Renal cortex interstitium (tissue), 11 donors: ENCODE measurements around the gene TTYH3. TPM values are rescaled to one million over a fixed set of nuclear protein-coding genes. Genes with fewer than 3 reads are reported as not detected.

Experiments used
- DNase-seq, 11 donors: peaks; one replicate each; pipeline ENCODE4 v3.0.0-alpha.2; 2013; ENCODE audit warnings: low read depth in 9 of 11, low spot score in 4 of 11; ENCODE audit errors: extremely low read depth in 1 of 11
- polyA plus RNA-seq, 3 donors: library from polyadenylated mRNA; unstranded; fragments of 120-200 nt; gene quantifications; one replicate each; pipeline ENCODE4 v1.2.1, GENCODE V29; 2013; ENCODE audit not compliant: insufficient read length in 3 of 3

The TTYH3 gene
- polyA plus RNA-seq, 3 donors, result 79.0 to 142 (median 131) TPM

DNA sequence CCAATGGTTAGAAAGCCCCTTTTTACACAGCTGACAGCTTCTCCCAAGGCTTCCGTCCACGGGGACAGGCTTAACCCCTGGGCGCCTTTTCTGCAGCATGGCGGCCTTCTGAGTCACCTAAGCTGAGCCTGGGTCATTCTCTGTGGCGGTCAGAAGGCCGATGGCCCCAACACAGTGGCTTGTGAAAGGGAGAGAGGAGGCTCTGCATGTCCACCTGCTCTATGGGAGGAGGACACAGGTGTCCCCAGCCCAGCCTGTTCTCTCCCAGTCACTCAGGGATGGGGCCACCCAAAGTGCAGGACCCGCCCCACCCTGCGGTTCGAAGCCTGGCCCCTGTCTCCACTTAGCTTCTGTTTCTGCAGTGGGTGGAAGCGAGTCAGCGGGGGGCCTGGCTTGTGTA is 20.4 kb upstream of the TTYH3 start:
- DNase-seq, result no peak

DNA sequence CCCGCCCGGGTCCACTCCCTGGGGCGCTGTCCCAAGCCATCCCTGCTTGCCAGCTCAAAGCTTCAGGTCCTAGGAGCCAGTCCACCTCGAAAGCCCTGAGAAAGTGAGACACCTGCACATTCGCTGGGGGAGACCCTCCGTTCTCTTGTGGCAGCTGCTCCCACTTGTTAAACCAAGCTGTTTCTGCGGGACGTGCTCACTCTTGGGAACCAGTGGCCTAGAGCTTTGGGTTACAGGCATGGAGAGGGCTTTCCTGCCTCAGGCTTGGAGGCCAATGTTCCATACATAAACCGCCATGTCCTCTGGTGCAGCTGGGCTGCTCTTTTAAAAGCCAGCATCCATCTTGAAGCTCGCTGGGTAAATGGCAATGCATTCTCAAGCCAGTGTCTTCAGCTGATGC is 19.9 kb upstream of the TTYH3 start:
- DNase-seq, result no peak

DNA sequence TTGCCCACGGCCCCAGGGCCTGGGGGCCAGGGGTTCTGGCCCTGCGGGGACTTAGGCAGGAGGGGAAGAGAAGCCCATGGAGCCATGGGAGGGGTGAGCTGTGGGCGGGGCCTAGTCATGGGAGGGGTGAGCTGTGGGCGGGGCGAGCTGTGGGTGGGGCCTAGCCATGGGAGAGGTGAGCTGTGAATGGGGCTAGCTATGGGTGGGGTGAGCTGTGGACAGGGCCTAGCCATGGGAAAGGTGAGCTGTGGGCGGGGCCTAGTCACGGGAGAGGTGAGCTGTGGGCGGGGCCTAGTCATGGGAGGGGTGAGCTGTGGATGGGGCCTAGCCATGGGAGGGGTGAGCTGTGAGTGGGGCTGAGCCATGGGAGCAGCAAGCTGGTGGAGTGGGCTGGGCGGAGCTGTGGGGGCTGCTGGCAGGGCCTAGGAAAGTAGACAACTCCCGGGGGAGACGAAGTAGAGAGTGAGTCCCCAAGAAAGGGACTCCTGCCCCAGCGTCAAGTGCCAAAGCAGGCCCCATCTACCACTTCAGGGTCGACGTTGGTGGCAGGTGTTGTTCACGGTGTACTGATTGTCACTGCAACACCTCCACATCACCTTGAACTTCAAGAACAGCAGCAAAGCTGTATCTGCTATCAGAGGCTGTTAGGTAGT is 19.2 kb upstream of the TTYH3 start:
- no peak for DNase-seq

DNA sequence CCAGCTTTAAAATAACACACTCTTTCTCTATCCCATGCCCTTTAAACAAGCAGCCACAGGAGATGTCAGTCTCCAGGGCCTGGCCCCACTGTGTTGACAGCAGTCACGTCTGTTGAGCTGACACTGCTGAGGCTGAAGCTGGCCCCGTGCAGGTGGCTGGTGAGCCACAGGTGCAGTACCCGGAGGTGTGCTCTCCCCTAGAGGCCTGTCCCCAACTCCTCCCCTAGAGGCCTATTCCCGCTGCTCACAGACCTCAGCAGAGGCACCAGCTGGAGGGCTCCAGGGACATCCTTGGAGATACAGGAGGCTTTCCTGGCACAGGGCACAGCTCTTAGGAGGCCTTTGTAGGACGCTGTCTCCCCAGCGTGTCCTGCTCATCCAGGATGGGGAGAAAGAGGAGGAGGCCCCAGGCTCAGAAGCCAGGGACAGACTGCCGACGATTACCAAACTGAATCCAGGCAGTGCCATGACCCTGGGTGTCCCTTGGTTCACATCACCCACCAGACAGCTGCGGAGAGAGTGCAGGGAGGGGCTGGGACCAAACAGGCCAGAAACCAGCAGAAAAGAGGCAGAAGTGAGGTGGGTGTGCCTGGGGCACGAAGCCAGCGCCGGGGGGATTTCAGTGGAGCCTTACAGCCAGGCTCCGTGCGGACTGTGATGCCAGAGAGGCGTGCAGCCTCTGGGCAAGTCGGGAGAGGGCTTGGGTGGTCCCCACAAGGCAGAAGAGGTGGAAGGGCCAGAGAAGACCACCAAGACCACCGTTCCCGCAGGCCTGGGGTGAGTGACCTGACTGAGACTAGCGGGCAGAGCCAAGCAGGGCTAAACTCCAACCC is 18.5 kb upstream of the TTYH3 start:
- no peak for DNase-seq

DNA sequence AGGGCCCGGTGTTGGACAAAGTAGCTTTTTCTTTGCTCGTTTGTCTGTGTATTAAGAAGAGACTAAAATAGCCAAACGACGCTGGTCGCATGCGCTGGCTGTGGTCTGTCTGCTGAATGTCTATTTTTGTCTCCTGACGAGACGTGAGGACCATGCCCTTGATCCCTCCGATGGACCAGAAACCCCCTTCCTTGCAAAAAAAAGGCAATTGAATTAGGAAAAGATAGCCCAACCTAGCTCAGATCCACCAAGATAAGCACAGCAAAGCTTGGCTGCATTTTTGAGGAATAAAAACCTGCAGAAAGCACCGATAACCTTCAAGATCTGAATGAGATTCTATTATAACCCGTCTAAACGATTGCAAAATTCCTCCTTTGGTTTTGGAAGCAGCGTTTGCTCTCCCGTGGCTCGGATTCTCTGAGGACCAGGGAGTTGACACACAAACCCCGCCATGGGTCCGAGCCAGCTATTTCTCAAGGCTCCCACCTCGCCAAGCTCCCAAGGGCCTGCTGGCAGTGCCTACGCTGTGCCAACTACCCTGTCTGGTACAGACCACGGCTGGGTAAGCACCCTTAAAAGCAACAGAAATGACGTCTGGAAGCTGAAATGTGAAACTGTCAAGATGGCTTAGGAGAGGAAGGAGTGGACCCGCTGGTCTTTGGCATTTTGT is 17.7 kb upstream of the TTYH3 start:
- no peak for DNase-seq

DNA sequence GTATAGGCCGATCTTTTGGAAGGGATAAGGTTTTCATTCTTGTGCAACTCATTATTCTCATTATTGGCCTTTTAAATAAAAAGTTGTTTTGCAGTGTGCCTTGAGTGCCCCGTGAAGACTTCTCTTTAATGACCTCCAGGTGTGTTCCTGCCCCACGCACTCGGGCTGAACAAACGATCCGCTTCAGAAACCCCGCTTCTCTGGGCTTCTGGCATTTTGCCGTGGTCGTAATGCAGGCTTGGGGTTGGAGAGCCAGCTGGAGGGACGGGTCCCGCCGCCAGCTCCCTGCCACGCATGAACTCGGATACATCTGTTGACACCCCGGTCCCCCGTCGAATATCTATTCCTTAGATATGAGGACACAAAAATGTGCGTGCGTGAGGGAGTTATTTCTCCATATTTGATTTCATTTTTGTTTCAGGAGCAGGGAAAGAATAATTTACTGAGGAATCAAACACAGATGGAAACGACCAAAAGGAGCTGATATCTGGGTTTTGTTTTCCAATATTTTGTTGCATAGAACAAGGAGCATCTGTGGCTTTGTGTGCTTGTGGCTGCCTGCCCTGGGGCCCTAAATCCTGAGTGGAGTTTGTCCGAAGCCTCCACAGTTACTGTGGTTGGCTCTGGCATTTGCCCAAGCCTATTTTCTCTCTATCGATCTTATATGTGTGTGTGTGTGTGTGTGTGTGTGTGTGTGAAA is 17.0 kb upstream of the TTYH3 start:
- DNase-seq, result no peak

DNA sequence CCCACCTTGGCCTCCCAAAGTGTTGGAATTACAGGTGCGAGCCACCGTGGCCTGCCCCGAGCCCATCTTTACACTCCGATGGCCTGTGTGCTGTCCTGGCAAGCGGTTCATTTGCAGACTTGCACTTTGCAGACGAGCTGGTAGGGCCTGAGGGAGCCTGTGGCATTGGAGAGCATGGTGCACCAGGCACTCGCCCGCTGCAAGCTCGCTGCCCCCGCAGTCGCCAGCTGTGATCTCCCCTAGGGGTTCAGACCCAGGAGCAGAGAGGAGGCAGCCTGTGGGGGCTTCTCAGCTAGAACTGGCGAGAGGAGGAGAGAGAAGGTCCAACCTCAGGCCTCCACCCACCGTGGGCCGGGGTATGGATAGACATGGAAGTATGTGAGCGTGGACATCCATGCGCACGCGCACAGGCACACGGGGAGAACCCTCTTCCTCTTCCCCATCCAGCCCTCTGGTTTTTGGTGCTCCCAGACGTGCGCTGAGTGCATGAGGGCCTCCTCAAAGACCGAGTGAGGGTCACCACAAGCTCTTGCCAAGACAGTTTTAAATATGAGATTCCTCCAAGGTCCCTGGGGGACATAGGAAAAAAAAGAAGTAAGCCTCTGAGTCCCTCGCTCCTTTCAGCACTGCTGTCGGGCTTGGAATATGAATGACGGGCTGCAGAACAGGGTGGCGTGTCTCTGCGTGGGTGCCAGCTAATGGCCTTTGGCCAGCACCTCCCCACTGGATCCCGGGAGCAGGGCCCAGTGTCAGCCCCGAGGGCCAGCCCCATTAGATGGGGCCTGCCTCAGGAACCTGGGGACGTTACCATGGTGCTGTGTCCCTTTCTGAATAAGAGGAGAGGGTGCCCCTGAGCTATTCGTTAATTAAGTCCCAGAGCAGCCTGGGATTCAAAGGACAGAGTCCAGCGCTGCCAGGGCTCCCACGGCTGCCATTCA is 15.1 kb upstream of the TTYH3 start:
- DNase-seq, result no peak

DNA sequence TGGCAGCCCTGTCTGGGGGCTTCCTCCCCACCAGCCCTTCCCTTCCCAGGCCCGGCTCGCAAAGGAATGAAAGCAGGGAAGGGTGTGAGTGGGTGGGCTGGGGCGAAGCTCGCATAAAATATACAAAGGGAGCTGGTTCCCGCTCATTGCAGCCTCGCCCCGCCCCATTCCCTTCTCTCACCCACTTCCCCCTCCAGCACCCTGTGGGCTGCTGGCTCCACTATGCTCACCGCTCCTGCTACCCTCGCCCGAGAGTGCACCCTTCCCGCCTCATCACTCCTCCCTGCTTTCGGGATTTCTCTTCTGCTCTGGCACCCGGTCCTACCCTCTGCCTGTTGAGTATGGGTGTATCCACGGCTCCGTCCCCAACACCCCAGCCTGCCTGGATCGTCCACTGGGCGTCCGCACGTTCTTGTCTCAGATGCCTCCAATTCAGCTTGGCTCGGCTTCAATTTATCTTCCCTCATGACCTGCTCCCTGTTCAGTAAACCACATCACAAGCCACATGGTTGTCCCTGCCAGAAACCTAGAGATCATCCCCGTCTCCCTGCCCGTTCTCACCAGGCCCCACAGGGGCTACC is 14.4 kb upstream of the TTYH3 start:
- no peak for DNase-seq

DNA sequence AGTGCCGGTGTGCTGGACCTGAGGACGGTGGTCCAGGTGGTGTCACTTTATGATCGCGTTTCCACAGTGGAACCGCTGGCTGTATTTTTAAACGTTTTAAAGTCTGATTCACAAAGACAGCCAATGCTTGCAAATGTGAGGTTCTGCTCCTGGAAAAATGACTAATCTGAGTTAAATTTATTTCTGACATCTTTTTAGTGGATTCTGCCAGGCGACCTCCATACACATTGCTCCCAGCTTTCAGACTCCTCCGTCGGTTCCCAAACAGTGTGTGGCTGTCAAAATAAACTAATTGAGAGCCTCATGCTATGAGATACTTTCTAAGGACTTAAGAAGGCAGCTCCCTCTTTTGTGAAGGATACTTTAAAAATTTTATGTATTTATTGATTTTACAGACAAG is 12.7 kb upstream of the TTYH3 start:
- DNase-seq, result no peak

DNA sequence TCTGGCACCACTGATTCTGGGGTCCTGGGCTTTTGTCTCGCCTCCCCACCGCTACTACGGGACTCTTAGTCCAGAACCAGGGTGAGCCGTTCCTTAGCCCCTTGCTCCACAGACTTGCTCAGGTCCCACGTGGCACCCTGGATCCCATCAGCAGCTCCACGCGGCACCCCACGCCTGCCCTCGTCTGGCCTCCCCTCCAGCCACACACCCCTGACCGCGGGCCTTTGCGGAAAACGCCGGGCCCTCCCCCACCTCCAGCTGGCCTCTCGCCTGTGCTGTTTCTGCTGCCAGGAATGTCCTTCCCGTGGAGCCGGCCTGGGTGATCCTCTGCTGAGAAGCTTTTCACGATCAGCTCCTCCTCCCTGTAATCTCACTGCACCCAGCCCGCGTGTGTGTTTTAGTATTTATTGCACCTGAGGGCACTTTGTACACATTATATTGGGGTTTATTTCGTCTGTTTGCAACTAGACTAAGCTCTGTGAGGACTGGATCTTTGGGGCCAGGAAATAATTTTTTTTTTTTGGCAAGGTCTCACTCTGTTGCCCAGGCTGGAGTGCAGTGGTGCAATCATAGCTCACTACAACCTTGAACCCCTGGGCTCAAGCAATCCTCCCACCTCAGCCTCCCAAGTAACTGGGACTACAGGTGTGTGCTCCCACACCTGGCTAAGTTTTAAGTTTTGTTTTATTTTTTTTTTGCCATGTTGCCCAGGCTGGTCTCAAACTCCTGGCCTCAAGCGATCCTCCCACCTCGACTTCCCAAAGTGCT is 10.5 kb upstream of the TTYH3 start:
- peak in 1 of 11 donors; percentile 63 for DNase-seq

DNA sequence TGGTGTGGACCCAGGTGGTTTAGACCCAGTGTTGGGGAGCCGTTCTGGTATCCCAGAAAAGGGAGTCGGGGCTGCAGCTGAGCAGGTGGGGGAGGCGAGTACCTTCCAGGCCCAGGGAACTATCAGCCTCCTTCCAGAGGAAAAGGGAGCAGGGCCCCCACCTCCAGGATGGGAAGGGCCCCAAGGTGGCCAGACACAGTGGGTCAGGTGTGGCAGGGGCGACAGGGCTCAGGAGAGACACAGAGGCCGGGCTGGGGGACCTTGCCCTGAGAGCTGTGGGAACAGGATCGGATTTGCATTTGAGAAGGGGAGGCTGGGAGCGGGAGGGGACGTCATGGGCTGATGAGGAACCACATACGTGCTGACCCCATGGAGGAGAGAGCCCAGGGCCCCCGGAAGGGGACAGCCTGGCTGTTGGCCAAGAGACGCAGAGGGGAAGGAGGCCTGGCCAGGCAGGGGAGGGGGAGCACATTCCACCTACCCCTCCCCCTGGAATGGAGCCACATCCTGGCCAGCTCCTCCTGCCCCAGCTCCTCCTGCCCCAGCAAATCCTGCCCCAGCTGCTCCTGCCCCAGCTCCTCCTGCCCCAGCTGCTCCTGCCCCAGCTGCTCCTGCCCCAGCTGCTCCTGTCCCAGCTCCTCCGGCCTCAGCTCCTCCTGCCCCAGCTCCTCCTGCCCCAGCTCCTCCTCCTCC is 9.7 kb upstream of the TTYH3 start:
- peak; percentile 87 to 97 (median 95) for DNase-seq

DNA sequence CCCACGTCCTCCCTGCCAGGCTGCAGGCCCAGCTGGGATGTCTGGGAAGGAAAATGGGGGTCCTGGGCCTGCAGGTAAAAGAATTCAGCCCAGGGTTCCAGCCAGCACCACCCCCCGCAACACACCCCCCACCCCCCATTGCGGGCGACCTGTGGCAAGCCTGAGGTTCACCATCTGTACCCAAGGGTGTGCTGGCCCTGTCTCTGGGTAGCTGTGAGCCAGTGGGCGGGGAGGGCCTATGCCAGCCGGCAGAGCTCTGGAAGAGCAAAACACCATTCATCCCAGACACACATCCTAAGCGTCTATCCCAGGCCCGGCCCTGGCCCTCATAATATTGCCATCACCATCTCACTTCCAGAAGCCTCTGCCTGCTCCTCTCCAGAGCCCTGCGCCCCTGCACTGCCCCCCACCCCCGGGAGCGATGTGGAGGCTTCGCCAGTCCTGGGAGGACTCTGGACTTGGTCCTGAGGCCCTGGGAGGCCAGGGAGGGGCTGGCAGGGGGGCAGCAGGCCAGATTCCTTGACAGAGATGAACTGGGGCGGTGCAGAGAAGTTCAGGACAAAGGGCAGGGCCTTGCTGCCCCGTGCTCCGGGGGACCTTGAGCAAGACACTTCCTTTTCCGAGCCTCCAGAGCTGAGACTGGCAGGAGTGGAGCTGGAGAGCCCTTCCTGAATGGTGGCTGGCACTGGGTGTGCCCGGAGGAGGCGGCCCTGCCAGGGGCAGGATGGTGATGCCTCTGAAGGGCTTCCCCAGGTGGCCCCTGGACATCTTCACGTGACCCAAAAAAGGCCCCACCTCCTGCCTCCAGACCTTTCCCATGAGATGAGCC is 8.7 kb upstream of the TTYH3 start:
- DNase-seq, result no peak

DNA sequence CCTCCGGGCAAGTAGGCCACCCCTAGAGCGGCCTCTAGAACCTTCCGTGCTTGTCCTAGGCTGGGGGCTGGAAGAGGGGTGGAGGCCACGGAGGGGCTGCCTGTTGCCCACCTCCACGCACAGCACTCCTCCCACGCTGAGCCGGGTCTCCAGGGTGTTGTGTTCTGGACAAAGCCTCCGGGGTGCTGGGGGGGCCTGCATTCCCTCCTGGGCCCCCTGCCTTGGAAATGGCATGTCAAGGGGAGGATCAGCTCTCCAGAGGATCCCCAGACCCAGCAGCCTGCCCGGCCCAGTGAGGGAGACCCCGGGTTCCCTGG is 8.1 kb upstream of the TTYH3 start:
- DNase-seq, result no peak

DNA sequence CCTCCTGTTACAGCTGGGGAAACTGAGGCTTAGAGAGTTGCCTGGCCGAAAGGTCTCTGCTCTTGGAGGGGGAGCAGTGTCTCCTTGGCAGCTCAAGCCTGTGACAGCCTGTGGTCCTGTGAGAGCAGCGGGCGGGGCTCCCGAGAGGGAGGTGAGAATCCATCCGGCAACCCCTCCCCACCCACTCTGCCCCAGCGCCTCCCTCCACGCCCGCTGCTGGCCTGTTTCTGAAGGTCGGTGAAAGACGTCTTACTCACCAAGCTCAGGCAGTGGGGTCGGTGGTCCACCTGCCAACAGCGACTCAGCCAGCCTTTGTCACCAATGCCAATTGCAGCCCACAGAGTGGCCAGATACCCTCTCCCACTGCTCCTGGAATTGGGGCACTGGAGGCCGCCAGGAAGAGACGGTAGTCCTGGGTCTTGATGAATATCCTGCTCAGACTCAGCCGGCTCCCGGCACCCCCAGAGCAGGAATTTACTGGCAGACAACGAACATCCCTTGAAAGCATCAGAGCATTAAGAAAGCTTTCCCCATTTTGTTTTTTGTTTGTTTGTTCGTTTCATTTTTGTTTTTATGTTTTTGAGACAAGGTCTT is 7.4 kb upstream of the TTYH3 start:
- DNase-seq, result no peak

DNA sequence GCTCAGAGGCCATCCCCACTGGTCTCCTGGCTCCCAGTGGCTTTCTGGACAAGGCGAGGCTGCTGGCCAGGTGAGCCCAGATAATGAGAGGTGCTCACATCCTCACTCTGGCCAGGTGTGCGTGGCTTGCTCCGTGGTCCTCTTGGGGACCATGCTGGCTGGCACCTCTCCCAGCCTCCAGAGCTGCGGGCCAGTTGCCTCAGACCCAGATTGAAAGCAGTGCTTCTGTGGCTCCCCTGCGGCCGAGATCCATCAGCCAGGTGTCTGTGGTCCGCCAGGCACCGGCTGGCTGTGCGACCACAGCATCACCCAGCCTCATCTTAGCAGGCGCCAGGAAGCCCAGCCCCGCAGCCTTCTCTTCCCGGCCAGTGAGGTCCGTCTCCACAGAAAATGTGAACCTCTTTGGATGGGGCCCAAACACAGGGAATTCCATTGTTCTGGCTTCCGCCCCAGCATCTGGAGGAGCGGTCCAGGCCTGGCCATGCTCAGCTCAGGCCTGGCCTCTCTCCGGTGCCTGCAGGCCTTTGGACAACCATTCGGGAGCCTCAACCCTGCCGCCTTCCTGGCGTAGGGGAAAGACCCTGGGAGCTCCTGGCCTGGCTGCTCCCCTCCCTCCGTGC is 5.2 kb upstream of the TTYH3 start:
- no peak for DNase-seq
